HepG2 (cell line): Measurements from ENCODE around the gene BCL6. TPM values are rescaled to one million over a fixed set of nuclear protein-coding genes. Genes with fewer than 3 reads are reported as not detected.

Experiments used
- AKAP8 ChIP-seq: sonication (generic); formaldehyde crosslinking; IDR thresholded peaks from 2 replicates; pipeline ENCODE4 v1.5.1; 2020; ENCODE audit warnings: mild to moderate bottlenecking, missing genetic modification reagents
- ARID2 ChIP-seq: sonication (generic); formaldehyde crosslinking; IDR thresholded peaks from 2 replicates; pipeline ENCODE4 v1.8.1; 2022; ENCODE audit warnings: mild to moderate bottlenecking, missing genetic modification reagents, borderline replicate concordance
- CEBPB ChIP-seq: IDR thresholded peaks from 2 replicates; pipeline ENCODE4 v1.6.1; 2011; ENCODE audit warnings: low read depth, low read length, improper control_type of control experiment, borderline replicate concordance
- FOXO1 ChIP-seq: sonication (generic); formaldehyde crosslinking; IDR thresholded peaks from 2 replicates; pipeline ENCODE4 v1.4.0; 2020; ENCODE audit warnings: missing genetic modification reagents
- FOXP1 ChIP-seq, 2 experiments: fragments of 450-650 bp in 1 of 2; IDR thresholded peaks; 2 replicates each; pipeline ENCODE4 v1.6.1; 2017 to 2018; ENCODE audit warnings: antibody characterized with exemption in 1 of 2
- GFI1 ChIP-seq: sonication (generic); formaldehyde crosslinking; IDR thresholded peaks from 2 replicates; pipeline ENCODE4 v1.5.0; 2020; ENCODE audit warnings: missing genetic modification reagents, mild to moderate bottlenecking, borderline replicate concordance
- MED1 ChIP-seq: sonication (generic); formaldehyde crosslinking; IDR thresholded peaks from 2 replicates; pipeline ENCODE4 v1.4.0; 2020; ENCODE audit warnings: missing genetic modification reagents
- MIXL1 ChIP-seq: IDR thresholded peaks from 2 replicates; pipeline ENCODE4 v1.6.1; 2016
- NAIF1 ChIP-seq: sonication (generic); formaldehyde crosslinking; IDR thresholded peaks from 2 replicates; pipeline ENCODE4 v1.5.0; 2020; ENCODE audit warnings: mild to moderate bottlenecking, missing genetic modification reagents, borderline replicate concordance
- NR2F6 ChIP-seq, 2 experiments: IDR thresholded peaks; 2 replicates each; pipeline ENCODE4 v1.6.1; 2016; ENCODE audit warnings: antibody characterized with exemption in 1 of 2, mild to moderate bottlenecking in 1 of 2
- PHF5A ChIP-seq: IDR thresholded peaks from one replicate; pipeline ENCODE4 v1.6.1; 2018; ENCODE audit warnings: low read depth, missing genetic modification reagents; ENCODE audit not compliant: unreplicated experiment
- RCOR2 ChIP-seq: IDR thresholded peaks from 2 replicates; pipeline ENCODE4 v1.6.1; 2016; ENCODE audit warnings: missing biosample characterization, missing genetic modification reagents
- SIN3A ChIP-seq: IDR thresholded peaks from 2 replicates; pipeline ENCODE4 v1.6.1; 2011; ENCODE audit warnings: low read depth, mild to moderate bottlenecking, control low read depth, low read length, borderline replicate concordance
- TCF12 ChIP-seq, 2 experiments: fragments of 450-650 bp in 1 of 2; sonication (generic) in 1 of 2; formaldehyde crosslinking in 1 of 2; IDR thresholded peaks; 2 replicates each; pipeline versions ENCODE4 v1.6.1 to v1.8.0; 2017 to 2022; ENCODE audit warnings: antibody characterized with exemption in 1 of 2, mild to moderate bottlenecking in 1 of 2, missing genetic modification reagents in 1 of 2, moderate library complexity in 1 of 2
- ZBTB20 ChIP-seq: sonication (generic); formaldehyde crosslinking; IDR thresholded peaks from 2 replicates; pipeline ENCODE4 v1.8.1; 2023; ENCODE audit warnings: missing genetic modification reagents, low read depth, mild to moderate bottlenecking, borderline replicate concordance
- ZNF558 ChIP-seq: sonication (generic); formaldehyde crosslinking; IDR thresholded peaks from 2 replicates; pipeline ENCODE4 v1.9.0; 2022; ENCODE audit warnings: mild to moderate bottlenecking, missing genetic modification reagents, borderline replicate concordance
- ZNF563 ChIP-seq: sonication (generic); formaldehyde crosslinking; IDR thresholded peaks from 2 replicates; pipeline ENCODE4 v1.8.0; 2022; ENCODE audit warnings: mild to moderate bottlenecking, moderate library complexity, missing genetic modification reagents
- ZNF788 ChIP-seq: sonication (generic); formaldehyde crosslinking; IDR thresholded peaks from 2 replicates; pipeline ENCODE4 v1.5.0; 2020; ENCODE audit warnings: mild to moderate bottlenecking, missing genetic modification reagents, borderline replicate concordance
- ZSCAN25 ChIP-seq: sonication (generic); formaldehyde crosslinking; IDR thresholded peaks from 2 replicates; pipeline ENCODE4 v1.8.0; 2022; ENCODE audit warnings: mild to moderate bottlenecking, missing genetic modification reagents
- polyA plus RNA-seq, 8 experiments: library from polyadenylated mRNA; depleted of rRNA in 3 of 8; stranded (reverse) in 7 of 8; unstranded in 1 of 8; fragments of >200 nt; fragmentation: Illumina TruSeq in 4 of 8; extraction: Trizol in 4 of 8; gene quantifications; 2 replicates each; pipeline versions ENCODE4 v1.2.1 to v1.2.3, GENCODE V29; 2011 to 2016; ENCODE audit warnings: low read depth in 4 of 8, missing spikeins in 1 of 8, mixed read lengths in 1 of 8; ENCODE audit not compliant: insufficient read depth in 1 of 8
- total RNA-seq, 5 experiments: library from RNA; depleted of rRNA; stranded (reverse); fragments of >200 nt; fragmentation: Illumina TruSeq; extraction: Trizol; gene quantifications; 2 replicates each; pipeline ENCODE4 v1.2.3, GENCODE V29; 2016; ENCODE audit warnings: low read depth in 1 of 5
- TF ChIP-seq, protein P1 (sequence below): IDR thresholded peaks from 2 replicates; pipeline ENCODE4 v1.6.1; 2016; ENCODE audit warnings: mild to moderate bottlenecking
- TF ChIP-seq, protein P2 (sequence below): sonication (generic); formaldehyde crosslinking; IDR thresholded peaks from 2 replicates; pipeline ENCODE4 v1.4.0; 2020; ENCODE audit warnings: missing genetic modification reagents
- TF ChIP-seq, protein P3 (sequence below): sonication (generic); IDR thresholded peaks from 2 replicates; pipeline ENCODE4 v1.6.1; 2016; ENCODE audit warnings: low read depth, borderline replicate concordance
- TF ChIP-seq, protein P4 (sequence below): sonication (generic); formaldehyde crosslinking; IDR thresholded peaks from 2 replicates; pipeline ENCODE4 v1.5.0; 2020; ENCODE audit warnings: mild to moderate bottlenecking, missing genetic modification reagents
- TF ChIP-seq, protein P5 (sequence below): IDR thresholded peaks from 2 replicates; pipeline ENCODE4 v1.6.1; 2016; ENCODE audit warnings: missing genetic modification reagents, missing compliant biosample characterization

Gene BCL6
- total and polyA plus RNA-seq, 2 of the 13 experiments (the other 11 are each of a cell fraction or from before 2014, with no cell fraction given): 21.2 to 53.7 TPM

DNA sequence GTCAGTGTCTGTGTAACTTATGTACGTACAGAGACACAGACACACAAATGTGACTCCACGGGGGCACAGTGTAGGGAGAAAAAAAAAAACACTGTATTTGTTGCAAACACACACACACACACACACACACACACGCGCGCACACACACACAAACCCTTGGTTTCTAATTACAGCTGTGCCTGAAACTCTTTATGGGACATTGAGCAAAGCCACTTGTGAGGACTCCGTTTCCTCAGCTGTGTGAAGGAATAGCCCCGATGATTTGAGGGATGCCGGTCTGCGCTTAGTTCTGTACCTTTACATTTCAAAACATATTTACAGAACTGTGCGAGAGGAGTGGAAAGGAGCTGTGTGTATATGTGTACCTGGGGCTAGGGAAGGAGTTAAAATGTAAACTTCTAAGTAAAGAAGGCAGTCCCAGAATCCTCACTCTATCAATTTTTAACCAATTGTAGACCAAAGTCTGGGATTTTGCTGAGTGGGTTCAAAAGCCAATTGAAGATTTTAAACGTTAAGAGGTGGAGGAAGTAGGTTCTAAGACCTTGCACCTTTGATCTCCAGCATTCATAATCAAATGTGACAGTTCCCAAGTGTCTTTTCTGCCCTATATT is 5.3 kb upstream of the BCL6 start (continued):
- TF ChIP-seq TCF12 (IDR thresholded peaks at IDR 0.05): no peak
- TF ChIP-seq TCF12 (CRISPR knock-in tag; IDR thresholded peaks at IDR 0.05): 0 out of 2 replicates have a peak, but pooled peaks have one; percentile 33
- peak; percentile 65 for TF ChIP-seq NR2F6 (IDR thresholded peaks at IDR 0.05)
- peak; percentile 51; the same call in 1 of the 2 replicates for TF ChIP-seq NR2F6 (CRISPR knock-in tag; IDR thresholded peaks at IDR 0.05)
- TF ChIP-seq, protein P1, sequence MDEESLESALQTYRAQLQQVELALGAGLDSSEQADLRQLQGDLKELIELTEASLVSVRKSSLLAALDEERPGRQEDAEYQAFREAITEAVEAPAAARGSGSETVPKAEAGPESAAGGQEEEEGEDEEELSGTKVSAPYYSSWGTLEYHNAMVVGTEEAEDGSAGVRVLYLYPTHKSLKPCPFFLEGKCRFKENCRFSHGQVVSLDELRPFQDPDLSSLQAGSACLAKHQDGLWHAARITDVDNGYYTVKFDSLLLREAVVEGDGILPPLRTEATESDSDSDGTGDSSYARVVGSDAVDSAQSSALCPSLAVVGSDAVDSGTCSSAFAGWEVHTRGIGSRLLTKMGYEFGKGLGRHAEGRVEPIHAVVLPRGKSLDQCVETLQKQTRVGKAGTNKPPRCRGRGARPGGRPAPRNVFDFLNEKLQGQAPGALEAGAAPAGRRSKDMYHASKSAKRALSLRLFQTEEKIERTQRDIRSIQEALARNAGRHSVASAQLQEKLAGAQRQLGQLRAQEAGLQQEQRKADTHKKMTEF: peak; percentile 31
- peak; percentile 11; the same call in 1 of the 2 replicates for TF ChIP-seq FOXO1 (CRISPR knock-in tag)
- peak; percentile 67; the same call in 1 of the 2 replicates for TF ChIP-seq MIXL1 (CRISPR knock-in tag)
- peak; percentile 75; the same call in 1 of the 2 replicates for TF ChIP-seq ZBTB20 (CRISPR knock-in tag)
- TF ChIP-seq, protein P2, sequence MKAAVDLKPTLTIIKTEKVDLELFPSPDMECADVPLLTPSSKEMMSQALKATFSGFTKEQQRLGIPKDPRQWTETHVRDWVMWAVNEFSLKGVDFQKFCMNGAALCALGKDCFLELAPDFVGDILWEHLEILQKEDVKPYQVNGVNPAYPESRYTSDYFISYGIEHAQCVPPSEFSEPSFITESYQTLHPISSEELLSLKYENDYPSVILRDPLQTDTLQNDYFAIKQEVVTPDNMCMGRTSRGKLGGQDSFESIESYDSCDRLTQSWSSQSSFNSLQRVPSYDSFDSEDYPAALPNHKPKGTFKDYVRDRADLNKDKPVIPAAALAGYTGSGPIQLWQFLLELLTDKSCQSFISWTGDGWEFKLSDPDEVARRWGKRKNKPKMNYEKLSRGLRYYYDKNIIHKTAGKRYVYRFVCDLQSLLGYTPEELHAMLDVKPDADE (CRISPR knock-in tag): peak; percentile 29; the same call in 1 of the 2 replicates
- TF ChIP-seq CEBPB: no peak
- TF ChIP-seq ZNF563 (CRISPR knock-in tag): no peak
- TF ChIP-seq NAIF1 (CRISPR knock-in tag): peak; percentile 55; the same call in 1 of the 2 replicates
- no peak for TF ChIP-seq ZNF558 (CRISPR knock-in tag)
- TF ChIP-seq ZSCAN25 (CRISPR knock-in tag): peak; percentile 46; the same call in 1 of the 2 replicates
- no peak for TF ChIP-seq SIN3A
- TF ChIP-seq RCOR2 (CRISPR knock-in tag): peak; percentile 48; the same call in 1 of the 2 replicates
- no peak for TF ChIP-seq AKAP8 (CRISPR knock-in tag)
- TF ChIP-seq GFI1: peak; percentile 53; the same call in 1 of the 2 replicates
- TF ChIP-seq, protein P3, sequence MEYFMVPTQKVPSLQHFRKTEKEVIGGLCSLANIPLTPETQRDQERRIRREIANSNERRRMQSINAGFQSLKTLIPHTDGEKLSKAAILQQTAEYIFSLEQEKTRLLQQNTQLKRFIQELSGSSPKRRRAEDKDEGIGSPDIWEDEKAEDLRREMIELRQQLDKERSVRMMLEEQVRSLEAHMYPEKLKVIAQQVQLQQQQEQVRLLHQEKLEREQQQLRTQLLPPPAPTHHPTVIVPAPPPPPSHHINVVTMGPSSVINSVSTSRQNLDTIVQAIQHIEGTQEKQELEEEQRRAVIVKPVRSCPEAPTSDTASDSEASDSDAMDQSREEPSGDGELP: peak; percentile 67; the same call in 1 of the 2 replicates
- no peak; the same call in 1 of the 2 replicates for TF ChIP-seq ZNF788 (CRISPR knock-in tag)
- peak; percentile 55 for TF ChIP-seq FOXP1 (IDR thresholded peaks at IDR 0.05)
- peak; percentile 90 for TF ChIP-seq FOXP1 (CRISPR knock-in tag; IDR thresholded peaks at IDR 0.05)
- TF ChIP-seq MED1 (CRISPR knock-in tag): peak; percentile 81
- TF ChIP-seq ARID2 (CRISPR knock-in tag): no peak
- TF ChIP-seq, protein P4, sequence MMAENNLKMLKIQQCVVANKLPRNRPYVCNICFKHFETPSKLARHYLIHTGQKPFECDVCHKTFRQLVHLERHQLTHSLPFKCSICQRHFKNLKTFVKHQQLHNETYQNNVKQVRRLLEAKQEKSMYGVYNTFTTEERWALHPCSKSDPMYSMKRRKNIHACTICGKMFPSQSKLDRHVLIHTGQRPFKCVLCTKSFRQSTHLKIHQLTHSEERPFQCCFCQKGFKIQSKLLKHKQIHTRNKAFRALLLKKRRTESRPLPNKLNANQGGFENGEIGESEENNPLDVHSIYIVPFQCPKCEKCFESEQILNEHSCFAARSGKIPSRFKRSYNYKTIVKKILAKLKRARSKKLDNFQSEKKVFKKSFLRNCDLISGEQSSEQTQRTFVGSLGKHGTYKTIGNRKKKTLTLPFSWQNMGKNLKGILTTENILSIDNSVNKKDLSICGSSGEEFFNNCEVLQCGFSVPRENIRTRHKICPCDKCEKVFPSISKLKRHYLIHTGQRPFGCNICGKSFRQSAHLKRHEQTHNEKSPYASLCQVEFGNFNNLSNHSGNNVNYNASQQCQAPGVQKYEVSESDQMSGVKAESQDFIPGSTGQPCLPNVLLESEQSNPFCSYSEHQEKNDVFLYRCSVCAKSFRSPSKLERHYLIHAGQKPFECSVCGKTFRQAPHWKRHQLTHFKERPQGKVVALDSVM (CRISPR knock-in tag): peak; percentile 34; the same call in 1 of the 2 replicates
- TF ChIP-seq, protein P5, sequence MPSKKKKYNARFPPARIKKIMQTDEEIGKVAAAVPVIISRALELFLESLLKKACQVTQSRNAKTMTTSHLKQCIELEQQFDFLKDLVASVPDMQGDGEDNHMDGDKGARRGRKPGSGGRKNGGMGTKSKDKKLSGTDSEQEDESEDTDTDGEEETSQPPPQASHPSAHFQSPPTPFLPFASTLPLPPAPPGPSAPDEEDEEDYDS: peak; percentile 90
- TF ChIP-seq PHF5A: peak; percentile 81
